SKM-1 treated with dmso at 0.1 percent for 144 hours (cell line): Measurements from ENCODE around the gene CD180.

Experiments used
- DNase-seq: peaks from one replicate; lab custom pipeline; 2025; ENCODE audit not compliant: unreplicated experiment; lab: John Stamatoyannopoulos, UW

The CD180 gene

GRCh38 chr5:67163231-67163756 is 33.3 kb downstream of the CD180 start:
- no peak for DNase-seq

GRCh38 chr5:67161767-67162166 is 34.8 kb downstream of the CD180 start:
- no peak for DNase-seq

- no peak for DNase-seq
These were observed 35.6 kb downstream of the CD180 start for GRCh38 chr5:67160985-67161384.

- no peak for DNase-seq
These were observed 36.3 kb downstream of the CD180 start for GRCh38 chr5:67160272-67160671.

GRCh38 chr5:67156976-67157583 is 39.5 kb downstream of the CD180 start:
- DNase-seq = peak; percentile 24

GRCh38 chr5:67154556-67155206 is 41.9 kb downstream of the CD180 start:
- no peak for DNase-seq

GRCh38 chr5:67153292-67153691 is 43.3 kb downstream of the CD180 start:
- DNase-seq = no peak

GRCh38 chr5:67152400-67152799 is 44.2 kb downstream of the CD180 start:
- no peak for DNase-seq

- DNase-seq = no peak
These were observed 46.6 kb downstream of the CD180 start for GRCh38 chr5:67149951-67150523.

- DNase-seq = no peak
These were observed 47.3 kb downstream of the CD180 start for GRCh38 chr5:67149057-67149950.

- no peak for DNase-seq
These were observed 48.8 kb downstream of the CD180 start for GRCh38 chr5:67147760-67148159.

- no peak for DNase-seq
These were observed 49.6 kb downstream of the CD180 start for GRCh38 chr5:67146981-67147380.

GRCh38 chr5:67146574-67146973 is 50.0 kb downstream of the CD180 start:
- peak; percentile 87 for DNase-seq

- DNase-seq = no peak
These were observed 52.4 kb downstream of the CD180 start for GRCh38 chr5:67144183-67144639.

GRCh38 chr5:67143549-67143948 is 53.0 kb downstream of the CD180 start:
- DNase-seq = no peak

GRCh38 chr5:67142816-67143215 is 53.8 kb downstream of the CD180 start:
- no peak for DNase-seq

- DNase-seq = no peak
These were observed 55.0 kb downstream of the CD180 start for GRCh38 chr5:67141644-67142043.

GRCh38 chr5:67140413-67140812 is 56.2 kb downstream of the CD180 start:
- no peak for DNase-seq

- no peak for DNase-seq
These were observed 57.6 kb downstream of the CD180 start for GRCh38 chr5:67139030-67139429.

GRCh38 chr5:67135381-67135984 is 61.1 kb downstream of the CD180 start:
- no peak for DNase-seq

GRCh38 chr5:67133776-67134175 is 62.8 kb downstream of the CD180 start:
- DNase-seq = no peak
